ACC112 (cell line): Measurements from ENCODE around the gene RAB3IP.
"Not testable (repeated sequence)": the region's sequence is repeated elsewhere in the genome, so short reads cannot be mapped to it uniquely, and the experiment has no call there.

Source experiments
- H2AFZ ChIP-seq: fragments of 200-600 bp; sonication (generic); one replicate; pipeline ENCODE4 v1.6.0; 2017; ENCODE audit warnings: antibody characterized with exemption, low read length; ENCODE audit not compliant: unreplicated experiment
- H3K27ac ChIP-seq: fragments of 200-600 bp; sonication (generic); 2 replicates; pipeline ENCODE4 v1.5.1; 2014; ENCODE audit warnings: low read depth, mild to moderate bottlenecking, antibody characterized with exemption, low read length, moderate library complexity
- H3K27me3 ChIP-seq: fragments of 200-600 bp; sonication (generic); 2 replicates; pipeline ENCODE4 v1.6.1; 2014; ENCODE audit warnings: mild to moderate bottlenecking, antibody characterized with exemption, low read length, moderate library complexity, mixed read lengths; ENCODE audit not compliant: insufficient read depth
- H3K36me3 ChIP-seq: fragments of 200-600 bp; sonication (generic); 2 replicates; pipeline ENCODE4 v1.6.1; 2016; ENCODE audit warnings: mild to moderate bottlenecking, antibody characterized with exemption, low read length, moderate library complexity, mixed read lengths; ENCODE audit not compliant: insufficient read depth
- H3K4me1 ChIP-seq: fragments of 200-600 bp; sonication (generic); one replicate; pipeline ENCODE4 v1.6.1; 2016; ENCODE audit warnings: low read length, mixed read lengths; ENCODE audit not compliant: insufficient read depth, unreplicated experiment, control insufficient read depth
- H3K4me3 ChIP-seq: fragments of 200-600 bp; sonication (generic); 2 replicates; pipeline ENCODE4 v1.5.1; 2014; ENCODE audit warnings: mild to moderate bottlenecking, low read depth, low read length
- H3K79me2 ChIP-seq: fragments of 200-600 bp; sonication (generic); one replicate; pipeline ENCODE4 v1.6.0; 2016; ENCODE audit warnings: low read length; ENCODE audit not compliant: control insufficient read depth, unreplicated experiment, insufficient read depth

RAB3IP gene

GRCh38 chr12:69836015-69836414, 97.4 kb downstream of the RAB3IP start:
- Histone ChIP-seq H3K79me2 (no peaks in the 10 kb centered on the region), H3K4me3 (no peak overlapping the region), H3K4me1 (no peaks in the 10 kb centered on the region), H3K36me3 (no peaks in the 10 kb centered on the region), H3K27ac (no peak overlapping the region), H3K27me3 (peaks cover 46% of the 10 kb centered on the region), H2AFZ (no peak overlapping the region)

DNA sequence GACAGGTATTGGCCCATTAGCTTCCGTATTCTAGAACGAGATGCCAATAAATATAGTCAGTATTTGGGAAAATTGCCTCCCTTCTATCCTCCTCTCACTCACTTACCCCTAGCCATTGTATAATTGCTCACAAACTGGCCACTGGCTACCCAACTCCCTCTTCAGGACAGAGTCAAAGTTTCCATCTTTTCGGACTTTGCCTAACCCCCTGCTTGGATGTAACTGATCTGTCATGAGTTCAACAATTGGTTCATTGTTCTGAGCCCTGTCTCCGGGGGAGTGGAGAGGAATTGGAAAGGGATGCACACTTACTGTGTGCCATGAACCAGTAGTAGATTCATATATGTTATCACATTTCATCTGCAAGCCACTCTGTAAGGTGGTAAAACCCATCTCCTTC, 98.5 kb downstream of the RAB3IP start:
- no peaks in the 10 kb centered on the region for H3K4me1 ChIP-seq
- no peaks in the 10 kb centered on the region for H3K36me3 ChIP-seq
- no peak overlapping the region for H3K4me3 ChIP-seq
- peaks cover 51% of the 10 kb centered on the region for H3K27me3 ChIP-seq
- no peaks in the 10 kb centered on the region for H3K79me2 ChIP-seq
- H3K27ac ChIP-seq, result no peak overlapping the region
- no peak overlapping the region for H2AFZ ChIP-seq

DNA sequence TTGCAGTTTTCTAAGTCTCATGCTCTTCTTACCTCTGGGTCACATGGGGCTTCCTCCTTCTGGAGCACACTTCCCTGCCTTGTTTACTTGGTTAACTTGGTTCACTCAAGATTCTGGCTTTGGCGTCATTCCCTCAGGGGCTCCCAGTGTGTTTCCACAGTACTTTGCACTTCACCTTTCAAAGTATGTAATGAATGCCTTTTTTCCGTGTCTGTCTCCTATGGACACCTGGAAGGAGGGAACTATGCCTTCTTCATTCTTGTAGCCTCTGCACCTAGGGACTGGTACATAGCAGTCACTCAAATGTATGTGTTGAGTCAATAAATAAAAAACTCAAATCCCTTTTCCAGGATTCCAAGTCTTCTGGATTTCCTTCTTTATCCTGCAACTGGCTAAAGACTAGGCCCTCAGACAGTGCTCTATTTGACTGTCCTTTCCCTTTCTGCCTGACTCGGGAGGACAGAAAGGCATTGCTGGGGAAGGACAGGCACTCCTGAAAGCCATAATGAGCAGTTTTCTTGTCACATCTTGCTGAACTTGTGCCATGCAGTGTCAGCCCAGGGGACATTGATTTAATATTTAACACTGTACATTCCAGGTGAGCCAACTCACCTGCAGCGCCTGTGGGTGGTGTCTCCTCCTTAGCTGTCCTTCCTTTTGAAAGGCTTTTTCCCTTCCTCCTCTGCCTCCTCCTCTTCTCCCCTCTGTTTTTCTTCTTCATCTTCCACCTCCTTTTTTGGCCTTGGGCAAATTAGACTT, 99.2 kb downstream of the RAB3IP start:
- Histone ChIP-seq H3K36me3 (no peaks in the 10 kb centered on the region), H3K4me1 (no peaks in the 10 kb centered on the region), H3K4me3 (no peak overlapping the region), H3K79me2 (no peaks in the 10 kb centered on the region), H3K27ac (no peak overlapping the region), H2AFZ (no peak overlapping the region), H3K27me3 (peaks cover 47% of the 10 kb centered on the region)

- H3K79me2 ChIP-seq, result no peaks in the 10 kb centered on the region
- no peak overlapping the region for H3K27ac ChIP-seq
- H2AFZ ChIP-seq, result no peak overlapping the region
- peaks cover 36% of the 10 kb centered on the region for H3K27me3 ChIP-seq
- no peaks in the 10 kb centered on the region for H3K4me1 ChIP-seq
- no peak overlapping the region for H3K4me3 ChIP-seq
- H3K36me3 ChIP-seq, result no peaks in the 10 kb centered on the region
Observed at GRCh38 chr12:69840727-69841126, 102.1 kb downstream of the RAB3IP start.

DNA sequence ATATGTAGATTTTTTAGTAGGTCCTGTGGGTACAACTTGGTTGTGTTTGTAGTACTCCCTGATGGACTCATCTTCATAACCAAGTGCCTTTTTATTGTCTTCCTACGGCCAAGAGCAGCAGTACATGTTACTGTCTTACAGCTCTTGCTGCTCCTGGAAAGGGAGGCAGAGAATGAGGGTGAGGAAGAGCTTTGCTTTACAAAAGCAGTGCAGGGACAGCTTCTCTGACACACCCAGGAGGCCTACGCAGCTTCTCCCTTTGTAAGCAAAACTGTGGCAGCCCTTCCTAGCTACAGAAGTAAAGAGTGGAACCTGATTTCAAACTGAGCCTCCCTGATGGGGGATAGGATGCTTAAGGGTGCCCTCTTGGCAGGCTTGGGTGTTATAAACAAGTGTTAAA, 104.9 kb downstream of the RAB3IP start:
- peaks cover 29% of the 10 kb centered on the region for H3K27me3 ChIP-seq
- no peaks in the 10 kb centered on the region for H3K79me2 ChIP-seq
- no peaks in the 10 kb centered on the region for H3K36me3 ChIP-seq
- H3K4me1 ChIP-seq, result no peaks in the 10 kb centered on the region
- no peak overlapping the region for H2AFZ ChIP-seq
- no peak overlapping the region for H3K4me3 ChIP-seq
- H3K27ac ChIP-seq, result no peak overlapping the region

DNA sequence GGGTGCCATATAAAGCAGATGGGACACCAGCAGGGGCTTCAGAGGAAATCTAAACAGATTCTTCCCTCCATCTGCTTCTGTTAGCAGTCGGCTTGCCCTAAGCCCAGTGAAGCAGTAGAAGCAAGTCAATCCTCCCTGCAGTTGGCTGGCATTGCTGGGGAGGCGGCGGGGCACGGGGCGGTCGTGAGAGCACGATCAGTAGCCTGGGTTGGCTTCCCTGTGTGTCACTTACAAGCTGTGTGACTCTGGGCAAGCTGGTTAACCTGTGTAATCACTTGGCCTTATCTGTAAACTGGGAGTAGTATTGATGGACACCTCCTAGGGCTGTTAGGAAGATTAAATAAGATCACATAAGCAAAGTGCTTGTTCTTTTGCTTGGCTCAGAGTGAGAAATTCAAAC, 105.8 kb downstream of the RAB3IP start:
- no peak overlapping the region for H3K4me3 ChIP-seq
- peaks cover 28% of the 10 kb centered on the region for H3K27me3 ChIP-seq
- H3K4me1 ChIP-seq, result no peaks in the 10 kb centered on the region
- no peaks in the 10 kb centered on the region for H3K79me2 ChIP-seq
- no peak overlapping the region for H2AFZ ChIP-seq
- H3K36me3 ChIP-seq, result no peaks in the 10 kb centered on the region
- no peak overlapping the region for H3K27ac ChIP-seq

GRCh38 chr12:69844836-69845235, 106.2 kb downstream of the RAB3IP start:
- Histone ChIP-seq H3K27ac (no peak overlapping the region), H3K36me3 (no peaks in the 10 kb centered on the region), H3K4me3 (no peak overlapping the region), H3K79me2 (no peaks in the 10 kb centered on the region), H2AFZ (no peak overlapping the region), H3K27me3 (peaks cover 24% of the 10 kb centered on the region), H3K4me1 (no peaks in the 10 kb centered on the region)

DNA sequence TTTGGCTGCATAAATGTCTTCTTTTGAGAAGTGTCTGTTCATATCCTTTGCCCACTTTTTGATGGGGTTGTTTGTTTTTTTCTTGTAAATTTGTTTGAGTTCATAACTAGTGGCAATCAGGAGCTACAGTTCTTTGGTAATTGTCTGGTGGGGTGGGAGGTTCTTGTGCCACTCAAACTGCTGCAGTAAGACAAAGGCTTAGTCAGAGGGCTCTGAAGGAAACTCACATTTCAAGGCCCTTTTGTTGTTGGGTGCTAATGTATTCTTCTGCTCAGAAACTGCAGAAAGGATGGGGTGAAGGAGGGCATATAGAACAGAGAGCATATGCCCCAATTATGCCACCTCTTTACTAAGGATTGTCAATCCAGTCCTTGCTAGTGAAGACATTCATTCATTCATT, 108.3 kb downstream of the RAB3IP start:
- Histone ChIP-seq H2AFZ (no peak overlapping the region), H3K27me3 (peaks cover 11% of the 10 kb centered on the region), H3K36me3 (no peaks in the 10 kb centered on the region), H3K27ac (no peak overlapping the region), H3K79me2 (no peaks in the 10 kb centered on the region), H3K4me3 (no peak overlapping the region), H3K4me1 (no peaks in the 10 kb centered on the region)

DNA sequence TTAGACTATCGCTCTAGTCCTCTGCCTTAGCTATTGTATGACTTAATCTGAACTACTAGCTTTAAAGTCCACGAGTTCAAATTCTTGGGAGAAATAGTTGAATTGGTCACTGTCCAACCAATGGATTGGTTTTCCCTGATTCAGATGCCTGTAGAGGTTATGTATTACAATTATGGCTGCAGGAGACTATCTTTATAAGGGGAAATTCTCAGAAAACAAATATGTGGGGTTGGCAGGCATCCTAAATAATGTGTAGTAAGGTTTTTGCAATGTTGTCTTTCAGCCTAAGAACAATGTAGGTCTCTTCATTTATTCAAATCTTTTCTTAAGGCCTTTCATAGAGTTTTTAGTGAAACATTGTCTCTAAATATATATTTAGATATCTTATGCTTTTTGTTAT, 113.3 kb downstream of the RAB3IP start:
- no peak overlapping the region for H2AFZ ChIP-seq

DNA sequence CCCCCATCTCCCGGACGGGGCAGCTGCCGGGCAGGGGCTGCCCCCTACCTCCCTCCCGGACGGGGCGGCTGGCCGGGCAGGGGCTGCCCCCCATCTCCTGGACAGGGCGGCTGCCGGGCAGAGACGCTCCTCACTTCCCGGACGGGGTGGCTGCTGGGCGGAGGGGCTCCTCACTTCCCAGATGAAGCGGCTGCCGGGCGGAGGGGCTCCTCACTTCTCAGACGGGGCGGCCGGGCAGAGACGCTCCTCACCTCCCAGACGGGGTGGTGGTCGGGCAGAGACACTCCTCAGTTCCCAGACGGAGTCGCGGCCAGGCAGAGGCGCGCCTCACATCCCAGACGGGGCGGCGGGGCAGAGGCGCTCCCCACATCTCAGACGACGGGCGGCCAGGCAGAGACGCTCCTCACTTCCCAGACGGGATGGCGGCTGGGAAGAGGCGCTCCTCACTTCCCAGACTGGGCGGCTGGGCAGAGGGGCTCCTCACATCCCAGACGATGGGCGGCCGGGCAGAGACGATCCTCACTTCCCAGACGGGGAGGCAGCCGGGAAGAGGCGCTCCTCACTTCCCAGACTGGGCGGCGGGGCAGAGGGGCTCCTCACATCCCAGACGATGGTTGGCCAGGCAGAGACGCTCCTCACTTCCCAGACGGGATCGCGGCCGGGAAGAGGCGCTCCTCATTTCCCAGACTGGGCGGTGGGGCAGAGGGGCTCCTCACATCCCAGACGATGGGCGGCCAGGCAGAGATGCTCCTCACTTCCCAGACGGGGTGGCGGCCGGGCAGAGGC, 114.7 kb downstream of the RAB3IP start:
- H3K27ac ChIP-seq, H3K4me1 ChIP-seq, H3K27me3 ChIP-seq, H3K36me3 ChIP-seq, H3K4me3 ChIP-seq, H3K79me2 ChIP-seq, H2AFZ ChIP-seq: not testable (repeated sequence)

More for the DNA sequence above, 113.3 kb downstream of the RAB3IP start:
- no peak overlapping the region for H3K4me3 ChIP-seq
- H3K4me1 ChIP-seq, result no peaks in the 10 kb centered on the region
- no peaks in the 10 kb centered on the region for H3K27me3 ChIP-seq
- no peak overlapping the region for H3K27ac ChIP-seq
- no peaks in the 10 kb centered on the region for H3K36me3 ChIP-seq
- H3K79me2 ChIP-seq, result no peaks in the 10 kb centered on the region

DNA sequence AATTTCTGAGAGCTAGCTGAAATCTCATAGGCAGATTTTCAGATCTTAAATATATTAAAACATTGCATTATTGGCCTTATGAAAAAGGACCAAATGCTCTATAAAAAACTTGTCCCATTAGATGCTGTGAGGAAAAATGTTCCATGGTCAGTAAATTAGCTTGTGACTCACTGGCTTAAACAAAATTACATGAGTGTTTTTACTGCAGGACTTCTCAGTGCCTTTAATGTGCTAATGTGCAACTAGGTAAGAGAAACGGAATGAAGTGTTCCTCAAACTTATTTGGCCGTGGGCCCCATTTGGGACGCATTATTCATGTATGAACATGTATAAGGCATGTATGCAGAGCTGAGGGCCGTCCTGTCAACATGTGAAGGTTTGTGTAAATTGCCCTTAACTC, 128.0 kb downstream of the RAB3IP start:
- H3K79me2 ChIP-seq, result no peaks in the 10 kb centered on the region
- no peaks in the 10 kb centered on the region for H3K4me1 ChIP-seq
- H2AFZ ChIP-seq, result no peak overlapping the region
- no peaks in the 10 kb centered on the region for H3K36me3 ChIP-seq
- H3K4me3 ChIP-seq, result no peak overlapping the region
- peaks cover 10% of the 10 kb centered on the region; the same call in 1 of the 2 replicates for H3K27me3 ChIP-seq
- H3K27ac ChIP-seq, result no peak overlapping the region
